ENCODE results near the gene UMAD1.

DNA sequence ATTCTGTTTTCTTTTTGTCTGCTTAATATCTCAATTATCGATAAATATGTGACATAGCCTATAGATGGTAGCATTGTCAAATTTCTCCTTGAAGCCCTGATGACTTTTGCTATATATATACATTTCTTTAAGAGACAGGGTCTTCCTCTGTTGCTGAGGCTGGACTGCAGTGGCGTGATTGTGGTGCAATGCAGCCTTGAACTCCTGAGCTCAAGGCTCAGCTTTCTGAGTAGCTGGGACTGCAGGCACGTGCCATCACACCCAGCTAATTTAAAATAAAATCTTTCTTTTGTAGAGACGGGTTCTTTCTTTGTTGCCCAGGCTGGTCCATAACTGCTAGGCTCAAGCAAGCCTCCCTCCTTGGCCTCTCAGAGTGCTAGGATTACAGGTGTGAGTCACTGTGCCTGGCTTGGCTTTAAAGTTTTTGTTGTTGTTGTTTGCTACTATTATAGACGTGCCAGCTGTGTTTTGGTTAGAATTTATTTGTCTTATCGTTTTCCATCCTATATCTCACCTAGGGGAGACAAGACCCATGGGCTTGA, 7.0 kb downstream of the UMAD1 start:
- TF ChIP-seq POLR2A (IDR thresholded peaks at IDR 0.05; ENCODE audit: low read length) (no peak), GATA1 (IDR thresholded peaks at IDR 0.05; ENCODE audit: low read depth, low read length) (no peak)
